GM11168 (cell line): ENCODE data around the gene PCNX2.
"Not testable (repeated sequence)": the region's sequence is repeated elsewhere in the genome, so short reads cannot be mapped to it uniquely, and the experiment has no call there.

ENCODE experiments used
- in situ Hi-C: fragments of 300-500 bp; cut with MboI; formaldehyde crosslinking; loops from one replicate; pipeline ENCODE4 v1.12.0; 2022; ENCODE audit warnings: low sequenced_read_pairs; ENCODE audit not compliant: unreplicated experiment

PCNX2 gene

GRCh38 chr1:233114860-233115259 lies 180.7 kb downstream of the PCNX2 start:
- in situ Hi-C loops = no loop called here

- in situ Hi-C loops = no loop called here
Observed at GRCh38 chr1:233114159-233114558, 181.4 kb downstream of the PCNX2 start.

GRCh38 chr1:233113009-233113879 lies 182.3 kb downstream of the PCNX2 start:
- in situ Hi-C loops = no loop called here

GRCh38 chr1:233112186-233113008 lies 183.1 kb downstream of the PCNX2 start:
- in situ Hi-C loops = no loop called here

- in situ Hi-C loops = no loop called here
Observed at GRCh38 chr1:233111731-233112130, 183.8 kb downstream of the PCNX2 start.

GRCh38 chr1:233109096-233109495 lies 186.4 kb downstream of the PCNX2 start:
- in situ Hi-C loops = no loop called here

GRCh38 chr1:233107716-233108130 lies 187.8 kb downstream of the PCNX2 start:
- in situ Hi-C loops = not testable (repeated sequence)

GRCh38 chr1:233107130-233107660 lies 188.3 kb downstream of the PCNX2 start:
- in situ Hi-C loops = no loop called here

- in situ Hi-C loops = no loop called here
Observed at GRCh38 chr1:233105225-233105624, 190.3 kb downstream of the PCNX2 start.

GRCh38 chr1:233102341-233102740 lies 193.2 kb downstream of the PCNX2 start:
- in situ Hi-C loops = no loop called here

- in situ Hi-C loops = no loop called here
Observed at GRCh38 chr1:233097959-233098580, 197.5 kb downstream of the PCNX2 start.

- in situ Hi-C loops = no loop called here
Observed at GRCh38 chr1:233097546-233097945, 198.0 kb downstream of the PCNX2 start.

GRCh38 chr1:233094691-233095090 lies 200.8 kb downstream of the PCNX2 start:
- in situ Hi-C loops = no loop called here

GRCh38 chr1:233094269-233094668 lies 201.3 kb downstream of the PCNX2 start:
- in situ Hi-C loops = no loop called here

GRCh38 chr1:233090746-233091494 lies 204.6 kb downstream of the PCNX2 start:
- in situ Hi-C loops = no loop called here

- in situ Hi-C loops = no loop called here
Observed at GRCh38 chr1:233089251-233089650, 206.3 kb downstream of the PCNX2 start.

- in situ Hi-C loops = no loop called here
Observed at GRCh38 chr1:233088613-233089012, 206.9 kb downstream of the PCNX2 start.

- in situ Hi-C loops = no loop called here
Observed at GRCh38 chr1:233086961-233087881, 208.3 kb downstream of the PCNX2 start.

- in situ Hi-C loops = no loop called here
Observed at GRCh38 chr1:233085566-233085965, 210.0 kb downstream of the PCNX2 start.
